Renal cortical epithelial cell (primary cell): Measurements from ENCODE around the gene BTBD9. TPM values are rescaled to one million over a fixed set of nuclear protein-coding genes. Genes with fewer than 3 reads are reported as not detected.

Experiments used
- DNase-seq: peaks from one replicate; pipeline ENCODE4 v3.0.0-alpha.2; 2011; ENCODE audit warnings: low read depth
- total RNA-seq: library from RNA; depleted of rRNA; stranded (reverse); fragments of >200 nt; gene quantifications from 2 replicates; pipeline ENCODE4 v1.2.3, GENCODE V29; 2014

The BTBD9 gene
- total RNA-seq, 1 donor from 2014 or later: 18.8 TPM

- no peak for DNase-seq
Observed at GRCh38 chr6:38163186-38164130, 476.3 kb downstream of the BTBD9 start.

GRCh38 chr6:38162493-38163185 is 477.1 kb downstream of the BTBD9 start:
- DNase-seq: no peak

GRCh38 chr6:38161754-38162492 is 477.8 kb downstream of the BTBD9 start:
- no peak for DNase-seq

DNA sequence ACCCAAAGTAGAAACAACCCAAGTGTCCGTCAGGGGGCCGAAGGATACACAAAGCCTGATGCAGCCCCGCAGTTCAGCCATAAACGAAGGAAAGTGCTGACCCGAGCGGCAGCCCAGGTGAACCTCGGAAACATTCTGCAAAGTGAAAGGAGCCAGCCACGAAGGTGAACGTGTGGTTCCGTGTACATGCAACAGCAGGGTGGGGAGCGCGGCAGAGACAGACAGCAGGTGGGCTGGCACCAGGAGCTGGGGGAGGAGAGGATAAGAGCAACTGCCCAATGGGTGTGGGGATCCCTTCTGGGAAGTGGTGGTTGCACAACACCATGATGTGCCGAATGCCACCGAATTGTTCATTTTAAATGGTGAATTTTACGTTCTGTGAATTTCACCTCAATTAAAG is 478.4 kb downstream of the BTBD9 start:
- no peak for DNase-seq

DNA sequence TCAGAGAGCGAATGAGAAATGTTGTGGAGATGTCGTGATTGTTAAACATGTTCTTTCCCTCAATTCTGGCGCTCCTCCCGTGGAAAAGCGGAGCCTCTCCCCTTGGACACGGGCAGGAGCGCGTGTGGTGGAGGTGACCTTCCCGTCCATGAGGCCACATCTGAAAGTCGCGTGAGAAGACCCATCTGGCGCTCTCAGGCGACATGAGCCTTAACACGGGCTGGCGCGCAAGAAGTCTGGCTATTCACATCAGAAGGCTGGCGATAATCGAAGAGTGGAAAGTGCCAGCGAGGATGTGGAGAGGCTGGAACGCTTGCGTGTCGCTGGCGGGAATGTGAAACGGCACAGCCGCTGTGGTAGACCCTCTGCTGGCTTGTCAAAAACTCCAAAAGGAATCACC is 478.9 kb downstream of the BTBD9 start:
- no peak for DNase-seq

DNA sequence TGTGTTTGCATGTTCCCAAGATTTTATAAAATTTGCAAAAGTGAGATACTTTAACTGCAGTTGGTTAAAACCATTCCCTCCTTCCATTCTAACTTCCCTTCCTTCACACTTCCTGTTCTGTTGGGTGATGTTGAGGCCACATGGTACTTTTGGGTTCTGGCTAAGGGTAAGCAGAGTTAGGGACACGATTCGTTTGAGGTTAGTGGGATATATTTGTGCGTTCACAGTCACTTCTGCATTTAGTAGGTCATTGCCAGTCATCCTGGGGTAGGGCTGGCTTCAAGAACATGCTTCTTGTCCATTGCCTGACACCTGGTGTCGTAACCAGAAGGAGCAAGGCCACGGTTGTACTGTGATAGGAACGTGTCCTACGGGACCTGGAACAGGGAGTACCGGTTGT is 480.1 kb downstream of the BTBD9 start:
- DNase-seq: no peak

- DNase-seq: no peak
Observed at GRCh38 chr6:38158762-38159350, 480.9 kb downstream of the BTBD9 start.

GRCh38 chr6:38157905-38158304 is 481.8 kb downstream of the BTBD9 start:
- DNase-seq: no peak

DNA sequence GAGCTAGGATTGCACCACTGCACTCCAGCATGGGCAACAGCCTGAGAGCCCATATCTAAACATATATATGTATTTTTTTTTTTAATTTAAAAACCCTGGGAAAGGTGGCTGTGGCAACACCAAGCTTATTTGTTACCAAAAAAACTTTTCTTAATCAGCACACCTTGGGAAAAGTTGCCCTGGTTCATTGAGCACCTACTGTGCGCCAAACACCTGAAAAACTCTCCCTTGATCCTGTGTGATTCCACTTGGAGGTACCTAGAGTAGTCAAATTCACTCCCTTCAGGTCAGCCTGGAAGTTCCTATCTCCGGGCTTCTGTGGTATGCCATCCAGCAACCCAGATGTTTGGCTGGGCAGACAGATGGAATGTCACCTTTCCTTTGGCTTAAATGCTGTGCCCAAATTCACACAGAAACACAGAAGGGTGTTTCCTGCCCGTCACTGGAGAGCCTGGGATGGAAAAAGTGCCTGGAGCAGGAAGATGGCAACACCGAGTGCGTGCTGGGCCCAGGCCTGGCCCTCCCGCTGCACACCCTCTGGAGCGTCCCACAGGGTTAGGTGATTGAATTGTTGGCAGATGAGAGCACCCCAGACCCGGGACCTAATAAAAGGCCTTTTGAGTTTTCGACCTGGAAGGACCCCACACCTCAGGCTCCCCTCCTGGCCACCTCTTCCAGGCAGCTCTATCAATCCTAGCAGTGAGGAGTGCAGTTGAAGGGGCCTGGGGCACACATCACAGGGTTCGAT is 482.7 kb downstream of the BTBD9 start:
- DNase-seq: no peak

DNA sequence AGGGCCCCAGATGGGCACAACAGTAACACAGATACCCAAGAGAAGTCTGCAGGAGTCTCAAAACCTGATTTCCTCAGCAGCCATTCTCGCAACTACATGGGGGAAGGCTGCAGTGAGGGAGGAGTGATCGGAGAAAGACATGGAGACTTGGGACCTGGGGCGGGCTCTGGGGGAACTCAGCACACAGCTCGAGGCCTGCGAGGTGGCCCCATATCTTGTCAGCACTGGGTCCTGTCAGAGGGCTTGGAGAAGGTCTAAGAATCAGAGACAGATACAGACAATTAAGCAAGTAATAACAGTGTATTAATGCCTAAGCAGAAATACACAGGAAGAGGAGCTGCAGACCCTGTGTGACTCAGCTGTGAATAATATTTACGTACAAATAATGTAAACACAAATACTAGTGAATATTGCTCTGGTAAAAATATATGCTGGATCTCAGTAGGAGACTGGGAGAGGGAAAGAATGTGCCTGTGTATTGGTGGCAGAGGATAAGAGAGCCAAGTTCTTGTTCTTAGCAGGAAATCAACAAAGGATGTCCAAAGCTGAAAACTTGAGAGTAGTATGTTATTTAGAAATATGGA is 484.0 kb downstream of the BTBD9 start:
- no peak for DNase-seq

GRCh38 chr6:38155144-38155543 is 484.6 kb downstream of the BTBD9 start:
- DNase-seq: peak; percentile 15

GRCh38 chr6:38154731-38155130 is 485.0 kb downstream of the BTBD9 start:
- DNase-seq: no peak

DNA sequence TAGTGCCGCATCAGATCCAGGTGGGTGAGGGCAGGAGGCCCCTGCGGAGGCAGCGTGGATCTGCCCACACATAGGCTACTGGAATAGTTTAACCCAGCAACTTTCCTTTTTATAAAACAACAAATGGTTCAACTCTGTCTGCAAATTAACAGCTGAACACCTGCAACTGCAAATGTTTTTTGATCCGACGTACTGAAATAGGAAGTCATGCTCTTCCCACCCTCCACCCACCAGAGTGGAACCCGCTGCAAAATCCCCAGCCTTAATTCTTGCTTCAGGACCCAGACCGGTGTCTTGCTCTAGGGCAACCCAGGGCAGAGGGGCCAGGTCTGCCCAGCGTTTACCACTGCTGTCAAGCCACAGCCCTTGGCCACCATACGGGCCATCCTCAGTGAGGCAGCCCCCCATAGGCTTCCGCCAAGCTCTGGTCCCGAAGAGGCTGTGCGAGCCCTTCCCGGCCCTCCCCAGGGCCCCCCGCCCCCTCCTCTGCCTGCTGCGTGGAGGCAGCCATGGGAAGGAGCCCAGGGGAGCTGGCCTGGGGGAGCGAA is 485.9 kb downstream of the BTBD9 start:
- DNase-seq: no peak

GRCh38 chr6:38153076-38153797 is 486.5 kb downstream of the BTBD9 start:
- no peak for DNase-seq

DNA sequence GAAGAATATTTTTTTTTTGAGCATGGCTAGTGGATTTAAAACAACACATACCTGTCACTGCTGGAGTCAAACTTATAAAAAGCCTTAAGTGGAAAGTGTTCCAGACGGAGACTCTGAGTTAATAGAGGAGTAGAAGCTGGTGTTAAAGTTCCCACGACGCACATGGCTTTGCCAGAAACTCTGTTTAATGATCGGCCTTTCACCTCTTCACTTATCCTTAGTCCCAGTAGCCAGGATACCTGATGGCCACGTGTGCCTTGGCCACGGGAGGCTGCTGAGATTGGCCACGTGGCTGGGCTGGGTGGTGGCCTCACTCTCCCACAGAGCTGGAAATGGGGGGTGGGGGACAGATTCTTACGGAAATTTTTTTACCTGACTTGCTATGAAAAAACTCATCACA is 487.1 kb downstream of the BTBD9 start:
- DNase-seq: no peak

GRCh38 chr6:38151580-38152500 is 487.9 kb downstream of the BTBD9 start:
- no peak for DNase-seq

GRCh38 chr6:38150681-38151296 is 488.9 kb downstream of the BTBD9 start:
- no peak for DNase-seq

GRCh38 chr6:38150021-38150420 is 489.7 kb downstream of the BTBD9 start:
- DNase-seq: no peak
